HG02885 (cell line): ENCODE measurements around the gene JADE3.

ENCODE experiments used
- ATAC-seq: cut with Tn5 transposase; IDR thresholded peaks from one replicate; pipeline ENCODE4 v1.9.1; 2021; ENCODE audit warnings: mild to moderate bottlenecking; ENCODE audit not compliant: unreplicated experiment, poor library complexity

The JADE3 gene

DNA sequence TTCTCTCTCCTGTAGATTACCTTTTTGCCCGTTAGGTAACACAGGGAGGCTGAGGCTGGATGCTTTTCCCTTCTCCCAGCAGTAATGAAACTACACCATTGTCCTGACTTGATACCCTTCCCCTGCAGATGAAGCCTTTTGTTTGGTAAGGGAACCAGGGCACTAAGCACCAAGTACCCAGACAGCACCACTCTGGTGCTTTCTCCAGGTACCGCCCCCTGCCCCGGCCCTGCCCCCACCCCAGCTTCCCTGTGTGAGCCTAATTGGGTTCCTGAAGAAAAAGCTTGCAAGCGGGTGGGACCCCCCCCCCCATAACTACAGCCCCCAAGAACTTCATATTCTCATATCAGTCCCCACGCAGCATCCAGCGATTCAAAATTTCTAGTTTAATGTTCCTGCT is 79.8 kb downstream of the JADE3 start:
- ATAC-seq: no peak

DNA sequence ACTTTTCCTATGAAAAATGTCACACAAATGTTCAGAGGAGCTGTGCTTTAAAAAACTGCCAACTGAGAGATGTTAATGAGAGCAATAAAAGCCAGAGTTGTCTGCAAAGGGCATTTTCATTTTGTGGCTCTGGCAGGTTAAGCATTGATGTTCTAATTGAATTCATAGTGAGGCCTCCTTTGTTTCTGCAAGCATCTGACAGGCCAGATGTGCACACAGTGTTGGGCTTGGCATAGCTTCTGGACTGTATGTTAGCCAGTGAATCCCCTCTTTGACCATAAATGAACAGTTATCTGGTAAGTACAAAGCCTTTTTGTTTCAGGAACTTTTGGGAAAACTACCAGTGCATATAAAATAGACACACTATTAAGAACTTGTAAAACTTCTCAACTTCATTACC is 81.9 kb downstream of the JADE3 start:
- ATAC-seq: no peak

DNA sequence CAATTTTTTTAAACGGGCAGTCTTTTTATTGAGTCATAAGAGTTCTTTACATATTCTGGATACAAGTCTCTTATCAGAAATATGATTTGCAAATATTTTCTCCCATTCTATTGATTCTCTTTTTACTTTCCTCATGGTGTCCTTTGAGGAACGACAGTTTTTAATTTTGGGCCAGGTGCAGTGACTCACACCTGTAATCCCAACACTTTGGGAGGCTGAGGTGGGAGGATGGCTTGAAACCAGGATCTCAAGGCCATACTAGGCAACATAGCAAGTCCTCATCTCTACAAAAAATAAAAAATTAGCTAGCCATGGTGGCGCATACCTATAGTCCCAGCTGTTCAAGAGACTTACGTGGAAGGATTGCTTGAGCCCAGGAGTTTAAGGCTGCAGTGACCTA is 99.9 kb downstream of the JADE3 start:
- ATAC-seq: no peak

DNA sequence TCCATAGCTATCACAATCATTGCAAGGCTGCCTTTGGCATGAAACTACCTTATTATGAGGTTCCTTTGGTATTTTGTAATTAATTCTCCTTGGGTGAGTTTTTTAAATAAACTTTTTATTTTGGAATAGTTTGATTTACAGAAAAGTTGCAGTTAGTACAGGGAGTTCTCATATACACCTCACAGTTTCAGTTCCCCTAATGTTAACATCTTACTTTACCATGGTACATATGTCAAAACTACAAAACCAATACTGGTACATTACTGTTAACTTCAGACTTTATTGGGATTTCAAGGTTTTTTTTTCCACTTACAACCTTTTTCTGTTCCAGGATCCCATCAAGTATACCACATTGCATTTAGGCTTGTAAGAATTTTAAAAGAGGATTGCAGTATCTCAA is 114.0 kb downstream of the JADE3 start:
- ATAC-seq: no peak

DNA sequence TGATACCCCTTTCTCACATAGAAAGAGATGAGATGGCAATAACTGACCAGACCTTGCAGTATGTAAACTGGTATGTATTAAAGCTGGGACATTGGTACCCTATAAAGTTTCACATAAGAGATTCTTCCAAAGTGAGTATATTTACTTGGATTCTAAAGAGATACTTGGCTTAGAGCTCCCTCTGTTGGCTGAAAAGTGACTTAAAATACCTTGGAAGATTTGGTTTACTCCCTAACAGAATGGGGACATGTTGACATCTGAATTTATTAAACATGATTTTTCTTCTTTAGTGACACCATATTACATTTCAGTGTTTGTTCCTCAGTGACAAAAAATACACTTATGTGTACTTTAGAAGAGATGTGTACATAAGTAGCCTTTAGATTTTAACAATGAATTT is 118.1 kb downstream of the JADE3 start:
- no peak for ATAC-seq

DNA sequence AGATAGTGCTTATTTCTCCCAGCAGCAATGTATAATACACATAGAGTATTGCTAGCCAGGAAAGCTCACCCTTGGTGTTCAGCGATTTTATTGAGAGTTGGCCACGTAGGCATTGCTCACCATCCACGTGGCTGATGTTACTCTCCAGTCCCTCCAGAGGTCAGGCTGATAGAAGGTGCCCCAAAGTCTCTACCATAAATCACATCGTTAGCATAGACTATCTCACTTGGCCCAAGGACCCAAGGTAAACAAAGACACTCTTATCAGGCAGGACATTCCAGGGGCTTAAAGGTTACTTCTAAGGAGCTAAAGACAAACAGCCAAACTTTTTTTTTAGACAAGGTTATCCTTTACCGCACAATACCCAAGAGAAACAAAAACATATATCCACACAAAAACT is 135.8 kb downstream of the JADE3 start:
- no peak for ATAC-seq

DNA sequence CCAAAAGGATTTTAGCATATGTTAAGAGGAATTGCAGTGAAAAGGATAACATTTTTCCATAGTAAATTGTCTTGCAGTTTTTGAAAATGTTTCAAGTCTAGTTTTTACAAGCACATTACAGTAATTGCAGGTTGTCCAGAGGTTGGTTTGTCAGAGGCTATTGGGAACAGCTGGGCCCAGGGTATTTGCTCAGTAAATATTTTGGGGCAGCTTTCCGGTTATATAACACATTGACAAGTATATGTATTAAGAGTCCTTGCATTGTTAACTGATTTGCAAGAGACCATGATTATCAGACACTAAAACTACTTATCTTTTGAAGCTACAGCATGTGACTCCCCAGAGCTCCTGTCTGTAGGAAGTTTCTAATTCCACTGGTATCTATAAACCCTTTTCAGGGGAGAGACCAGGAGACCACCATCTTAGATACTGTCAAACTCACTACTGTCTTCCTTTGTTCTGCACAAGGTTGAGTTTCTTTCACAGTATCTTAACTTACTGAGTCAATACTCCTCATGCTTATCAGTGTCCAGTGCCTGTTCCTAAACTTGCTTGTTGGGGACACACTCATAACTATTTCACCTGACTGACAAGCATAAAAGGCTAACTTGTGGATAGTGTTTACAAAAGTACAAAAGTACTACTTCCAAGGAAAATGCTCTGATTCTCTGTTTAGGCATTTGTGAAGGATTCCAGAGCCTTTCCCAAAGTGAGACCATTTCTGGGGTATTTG is 147.1 kb downstream of the JADE3 start:
- ATAC-seq: no peak

DNA sequence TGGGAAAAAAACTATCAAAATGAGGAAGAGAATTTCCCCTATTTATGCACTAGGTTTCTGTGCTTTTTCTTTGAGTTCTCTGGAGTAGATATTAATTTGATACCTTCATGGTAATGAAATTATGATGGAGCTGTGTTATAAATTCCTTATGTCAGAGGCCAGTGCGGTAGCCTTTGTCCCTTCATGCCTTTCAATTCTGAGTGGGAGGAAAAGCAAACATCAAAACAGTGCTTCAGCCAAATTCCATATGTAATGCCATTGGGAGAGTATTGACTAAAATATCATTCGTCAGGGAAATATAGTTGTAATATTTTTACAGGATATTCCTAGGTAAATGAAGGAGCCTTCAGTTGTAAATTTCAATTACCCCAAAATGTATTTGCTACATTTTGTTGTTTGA is 148.5 kb downstream of the JADE3 start:
- no peak for ATAC-seq

DNA sequence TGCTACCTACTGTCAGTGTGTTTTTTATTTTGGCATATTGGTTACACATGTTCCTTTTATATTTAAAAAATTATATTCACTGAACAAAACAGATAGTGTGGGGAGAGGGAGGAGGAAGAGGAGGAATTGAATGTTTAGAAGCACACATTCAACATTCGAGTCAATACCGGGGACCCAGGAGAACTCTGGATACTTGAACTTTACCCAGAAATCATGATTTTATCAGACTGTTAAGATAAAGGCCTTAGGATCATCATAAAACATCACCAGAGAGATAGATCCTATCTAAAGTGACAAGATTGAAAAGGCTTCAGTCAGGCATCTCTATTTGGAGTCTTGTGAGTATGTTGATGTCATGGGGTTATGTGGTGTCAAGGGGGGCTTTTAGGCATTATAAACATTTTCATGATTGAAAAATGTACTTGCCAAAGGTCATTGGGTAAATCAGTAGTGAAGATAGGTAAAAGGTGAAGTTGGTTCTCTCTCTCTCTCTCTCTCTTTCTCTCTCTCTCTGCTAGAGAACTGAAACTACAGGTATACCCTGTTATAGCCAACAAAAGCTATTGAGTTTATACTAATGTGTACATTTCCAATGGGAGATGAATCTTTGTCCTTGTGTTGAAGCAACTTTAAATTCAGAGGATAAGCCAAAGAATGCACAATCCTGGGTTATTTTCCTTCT is 149.2 kb downstream of the JADE3 start:
- ATAC-seq: no peak

DNA sequence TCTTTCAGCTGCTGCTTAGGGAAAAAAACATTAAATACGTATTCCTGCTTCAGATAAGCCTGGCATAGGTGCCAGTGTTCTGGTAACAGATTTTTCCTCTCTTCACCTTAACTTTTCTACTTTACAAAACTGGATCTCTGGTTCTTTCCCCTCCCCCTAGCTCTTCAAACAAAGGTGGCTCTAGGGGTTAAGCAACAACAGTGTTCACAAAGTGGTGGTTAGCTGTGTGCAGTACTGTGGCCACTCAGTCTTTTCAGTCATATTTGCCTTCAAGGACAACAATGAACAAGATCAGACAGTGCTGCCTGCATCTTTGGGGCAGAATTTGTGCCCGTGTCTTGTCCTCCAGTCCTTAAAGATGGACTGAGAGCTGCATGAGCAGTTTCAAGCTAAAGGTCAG is 151.0 kb downstream of the JADE3 start:
- ATAC-seq: no peak

DNA sequence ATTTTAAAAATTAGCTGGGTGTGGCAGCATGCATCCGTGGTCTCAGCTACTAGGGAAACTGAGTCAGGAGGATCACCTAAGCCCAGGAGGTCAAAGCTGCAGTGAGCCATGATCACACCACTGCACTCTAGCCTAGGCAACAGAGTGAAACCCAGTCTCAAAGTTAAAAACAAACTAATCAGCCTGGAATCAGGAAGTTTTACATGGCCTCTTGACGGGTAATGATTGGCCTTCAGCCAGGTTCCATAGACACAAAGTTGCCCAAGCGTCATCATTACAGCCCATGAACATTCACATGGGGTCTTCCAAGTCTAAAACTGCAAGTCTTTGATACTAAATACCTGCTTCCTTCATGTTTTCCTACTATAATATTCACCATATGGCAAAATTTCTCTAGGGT is 156.0 kb downstream of the JADE3 start:
- ATAC-seq: no peak

DNA sequence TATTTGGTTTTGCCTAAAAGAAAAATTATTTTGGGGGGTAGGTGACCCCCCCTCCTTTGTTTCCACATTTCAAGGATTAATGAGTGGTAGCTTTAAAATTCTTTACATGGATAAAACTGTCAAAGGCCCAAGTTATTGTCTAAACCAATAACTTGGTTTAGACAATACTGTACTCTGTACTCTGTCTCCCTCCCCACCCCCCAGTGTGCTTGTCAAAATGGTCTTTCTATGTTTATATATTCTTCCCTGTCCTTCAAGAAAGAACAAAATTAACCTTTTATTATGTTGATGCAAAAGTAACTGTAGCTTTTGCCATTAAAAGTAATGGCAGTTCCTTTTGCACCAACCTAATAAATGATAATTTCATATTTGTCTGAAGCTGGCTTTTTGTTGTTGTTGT is 156.5 kb downstream of the JADE3 start:
- ATAC-seq: no peak

DNA sequence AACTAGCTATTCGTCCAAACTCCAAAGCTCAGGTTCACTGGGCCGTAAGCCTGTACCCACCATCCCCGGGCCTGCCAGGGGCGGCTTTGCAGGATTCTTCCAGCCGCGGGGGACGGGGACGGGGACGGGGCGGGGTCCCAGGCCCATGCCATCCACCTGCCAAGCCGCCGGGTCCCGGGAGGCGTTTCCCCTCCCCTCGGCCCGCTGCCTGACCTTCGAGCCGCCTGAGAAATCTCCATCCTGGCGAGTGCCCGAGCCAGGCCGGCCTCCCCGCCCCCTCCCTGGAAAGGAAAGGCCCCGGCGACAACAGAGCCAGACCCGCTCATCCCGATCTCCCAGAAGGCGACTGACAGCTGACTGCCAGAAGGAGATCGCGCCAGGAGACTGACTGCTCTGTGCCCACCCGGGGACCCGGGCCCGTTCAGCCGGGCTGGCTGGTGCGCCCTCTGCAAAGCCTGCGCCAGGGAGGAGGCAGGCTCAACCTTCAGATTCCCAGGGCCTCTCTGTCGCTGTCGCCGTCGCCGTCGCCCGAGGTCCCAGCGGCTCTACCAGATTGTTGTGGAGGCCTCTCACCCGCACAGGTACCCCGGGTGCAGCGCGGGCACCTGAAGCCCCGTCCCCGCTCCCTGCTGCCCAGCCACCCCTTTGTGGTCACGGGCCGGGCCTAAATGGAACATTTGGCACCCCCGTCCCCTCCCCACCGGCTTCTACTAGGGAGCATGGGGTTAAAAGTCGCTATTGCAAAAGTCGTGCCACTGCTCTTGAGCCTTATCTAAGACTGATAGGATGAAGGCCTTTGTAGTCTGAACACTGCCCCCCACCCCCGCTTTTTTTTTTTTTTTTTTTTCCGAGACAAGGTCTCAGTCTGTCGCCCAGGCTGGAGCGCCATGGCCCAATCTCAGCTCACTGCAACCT is 166.2 kb downstream of the JADE3 start, which contains the start of gene RGN:
RGN (plus strand) TSS at position 315 of the 915 bp plus-strand sequence. CDS start 2,702 bp downstream, outside the sequence.
- ATAC-seq: no peak

DNA sequence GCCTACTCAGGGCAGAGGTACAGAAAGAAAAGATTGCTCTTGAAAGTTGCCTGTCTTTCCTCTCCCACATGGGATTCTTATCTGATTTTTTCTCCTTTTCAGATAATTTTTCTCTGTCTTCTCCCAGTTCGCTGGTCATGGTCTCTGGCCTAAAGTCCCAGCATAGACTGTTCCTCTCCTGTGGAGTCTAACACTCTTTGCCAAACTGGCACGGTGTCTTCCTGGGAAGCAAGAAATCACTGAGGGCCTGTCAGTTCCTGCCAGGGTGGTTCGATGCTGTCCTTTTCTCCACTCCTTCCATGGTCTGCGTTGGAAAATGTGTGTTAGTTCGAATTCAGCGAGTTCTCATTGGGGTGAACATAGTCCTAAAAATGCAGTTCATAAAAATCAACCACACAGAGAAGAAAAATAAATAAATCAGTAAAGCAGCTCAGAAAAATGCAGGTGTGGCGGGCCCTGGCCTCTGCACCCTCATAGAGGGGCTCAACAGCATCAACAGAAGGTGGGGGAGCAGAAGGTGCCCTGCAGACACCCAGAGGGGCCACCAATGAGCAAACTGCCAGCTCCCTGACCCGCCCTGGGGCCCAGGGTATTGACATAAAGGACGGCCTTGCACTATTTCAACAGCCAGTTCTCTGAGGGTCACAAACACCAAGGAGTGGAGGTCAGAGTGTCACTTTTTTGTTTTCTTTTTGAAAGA is 168.1 kb downstream of the JADE3 start:
- ATAC-seq: no peak

DNA sequence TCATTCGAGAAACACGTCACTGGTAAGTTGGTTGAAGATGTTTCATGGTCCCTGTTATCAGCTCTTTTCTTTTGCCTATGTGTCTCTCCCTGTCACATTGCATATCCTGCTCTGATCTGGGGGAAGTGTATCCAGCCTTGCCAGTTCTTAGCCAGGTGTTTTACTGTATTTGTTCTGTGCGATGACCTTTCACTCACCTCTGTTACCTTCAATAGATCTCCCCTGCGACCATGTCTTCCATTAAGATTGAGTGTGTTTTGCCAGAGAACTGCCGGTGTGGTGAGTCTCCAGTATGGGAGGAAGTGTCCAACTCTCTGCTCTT is 168.7 kb downstream of the JADE3 start:
- no peak for ATAC-seq

DNA sequence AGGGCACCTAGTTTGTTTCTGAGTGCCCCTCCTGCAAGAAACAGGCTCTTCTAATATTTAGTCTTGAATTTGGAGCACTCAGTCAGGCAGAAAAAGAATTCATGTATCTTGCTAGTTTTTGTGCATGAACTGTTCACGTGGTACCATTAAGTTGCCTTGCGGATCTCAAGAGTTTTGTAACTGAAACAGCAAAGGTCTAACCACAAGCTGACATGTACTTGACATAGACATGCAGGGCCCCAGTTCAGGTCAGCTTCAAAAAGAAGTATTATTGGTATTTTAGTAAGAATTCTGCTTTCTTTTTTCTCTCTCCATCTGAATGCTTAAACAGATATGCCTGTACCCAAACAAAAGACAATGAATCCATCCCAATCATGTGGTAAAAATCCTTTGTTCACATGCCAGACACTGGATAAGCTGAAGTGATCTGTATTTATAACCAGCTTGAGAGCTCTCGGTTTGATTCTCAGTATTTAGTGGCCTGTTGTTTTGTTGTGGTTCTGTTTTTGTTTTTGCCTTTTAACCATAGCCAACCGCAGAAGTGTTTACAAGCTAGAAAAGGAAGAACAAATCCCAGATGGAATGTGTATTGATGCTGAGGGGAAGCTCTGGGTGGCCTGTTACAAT is 179.0 kb downstream of the JADE3 start:
- peak; percentile 79 for ATAC-seq

DNA sequence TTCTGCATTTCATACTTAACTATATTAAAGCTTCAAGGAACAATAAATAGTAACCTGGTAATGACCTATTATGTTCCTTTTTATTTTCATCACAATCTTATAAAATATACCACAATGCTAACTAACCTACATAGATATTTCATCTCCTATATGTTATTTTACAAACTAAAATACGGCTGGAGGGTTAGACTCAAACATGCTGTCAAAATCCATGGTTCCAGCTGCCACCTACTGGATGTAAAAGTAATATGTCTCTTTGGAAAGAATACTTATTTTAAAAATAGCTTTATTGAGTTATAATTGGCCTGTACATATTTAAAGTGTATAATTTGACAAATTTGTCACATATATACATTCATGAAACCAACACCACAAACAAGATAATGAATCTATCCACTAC is 181.0 kb downstream of the JADE3 start:
- no peak for ATAC-seq

DNA sequence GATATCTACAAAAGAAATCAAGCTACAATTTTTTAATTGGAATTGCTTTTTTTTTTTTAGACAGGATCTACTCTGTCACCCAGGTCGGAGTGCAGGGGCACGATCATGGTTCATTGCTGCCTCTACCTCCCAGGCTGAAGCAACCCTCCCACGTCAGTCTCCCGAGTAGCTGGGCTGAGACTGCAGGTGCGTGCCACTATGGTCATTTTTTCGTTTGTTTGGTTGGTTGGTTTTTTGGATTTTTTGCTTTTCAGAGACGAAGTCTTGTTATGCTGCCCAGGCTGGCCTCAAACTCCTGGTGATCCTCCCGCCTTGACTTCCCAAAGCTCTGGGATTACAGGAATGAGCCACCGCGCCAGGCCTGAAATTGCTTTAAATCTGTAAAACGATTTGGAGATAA is 181.6 kb downstream of the JADE3 start:
- no peak for ATAC-seq

DNA sequence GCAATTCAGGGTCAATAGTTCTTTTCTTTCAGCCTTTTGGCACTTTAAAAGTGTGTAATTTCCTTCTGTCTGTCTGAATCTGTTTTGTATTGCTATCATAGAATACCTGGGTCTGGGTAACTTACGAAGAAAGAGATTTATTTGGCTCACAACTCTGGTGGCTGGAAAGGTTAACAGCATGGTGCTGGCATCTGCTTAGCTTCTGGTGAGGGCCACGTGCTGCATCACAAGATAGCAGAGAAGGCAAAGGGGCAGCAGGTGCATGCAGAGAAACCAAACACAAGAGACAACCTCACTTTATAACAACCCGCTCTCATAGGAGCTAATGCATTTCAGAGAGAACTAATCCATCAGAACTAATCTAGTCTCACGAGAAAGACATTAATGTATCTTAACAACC is 184.8 kb downstream of the JADE3 start:
- no peak for ATAC-seq
